LNCaP clone FGC (cell line): ENCODE data around the gene ST6GAL1.

Source experiments
- DNase-seq: peaks from one replicate; pipeline ENCODE4 v3.0.0-alpha.2; 2011; ENCODE audit warnings: low read depth
- H3K4me3 ChIP-seq: 2 replicates; pipeline ENCODE4 v1.5.1; 2011; ENCODE audit warnings: mild to moderate bottlenecking, low read depth, low read length, control low read depth
- CTCF ChIP-seq: IDR thresholded peaks from 2 replicates; pipeline ENCODE4 v1.5.1; 2012; ENCODE audit warnings: mild to moderate bottlenecking; ENCODE audit not compliant: control insufficient read depth, insufficient read depth; ENCODE audit errors: extremely low read depth

The ST6GAL1 gene

DNA sequence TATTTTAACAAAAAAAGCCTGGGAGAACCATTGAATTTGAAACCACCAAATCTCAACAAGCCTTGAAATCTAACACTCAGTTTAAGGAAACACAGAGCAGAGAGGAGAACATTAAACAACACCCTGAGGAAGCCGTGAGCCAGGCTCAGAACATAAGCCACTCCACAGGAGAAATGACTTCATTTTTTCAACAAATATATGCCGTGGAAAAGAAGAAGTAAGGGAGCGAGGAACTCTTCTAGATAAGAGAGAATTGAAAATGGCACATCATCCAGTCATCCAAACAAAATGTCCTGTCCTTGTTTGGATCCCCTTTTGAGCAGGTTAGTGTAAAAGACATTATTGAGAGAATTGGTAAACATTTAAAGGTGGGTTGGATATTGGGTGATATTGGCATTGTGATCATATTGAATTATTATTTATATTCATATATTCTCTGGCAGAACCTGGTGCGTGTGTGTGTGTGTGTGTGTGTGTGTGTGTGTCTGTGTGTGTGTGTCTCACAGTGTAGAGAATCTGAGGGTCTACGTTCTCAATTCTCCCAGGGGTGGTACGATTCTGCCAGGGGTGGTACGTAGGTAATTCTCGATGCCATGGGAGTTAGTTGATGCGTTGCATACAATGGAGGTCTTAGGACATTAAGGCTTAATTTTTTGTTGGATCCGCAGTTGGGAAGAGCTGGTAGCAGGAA lies 94.4 kb downstream of the ST6GAL1 start:
- no peak for DNase-seq
- no peak overlapping the region for H3K4me3 ChIP-seq
- no peak for TF ChIP-seq CTCF

GRCh38 chr3:187025254-187025655 lies 94.9 kb downstream of the ST6GAL1 start:
- TF ChIP-seq CTCF: no peak
- H3K4me3 ChIP-seq: no peak overlapping the region
- DNase-seq: no peak

- TF ChIP-seq CTCF: no peak
- DNase-seq: no peak
- H3K4me3 ChIP-seq: no peak overlapping the region
Observed at GRCh38 chr3:187025656-187026316, 95.5 kb downstream of the ST6GAL1 start.

DNA sequence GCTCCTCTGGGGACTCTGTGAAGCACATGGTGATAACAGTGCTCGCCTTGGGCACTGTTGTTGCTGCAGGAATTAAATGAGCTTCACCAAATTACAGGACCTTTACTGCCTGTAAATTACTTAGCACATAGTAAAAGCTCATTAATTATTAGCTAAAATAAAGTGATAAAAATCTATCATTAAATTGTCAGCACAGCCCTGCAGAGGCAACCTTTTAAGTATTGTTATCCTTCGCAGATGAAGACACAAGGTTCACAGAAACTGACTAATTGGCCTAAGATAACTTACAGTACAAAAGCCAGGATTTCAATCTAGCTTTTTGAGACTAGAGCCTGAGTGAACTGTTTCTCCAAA lies 96.0 kb downstream of the ST6GAL1 start:
- TF ChIP-seq CTCF: no peak
- DNase-seq: no peak
- H3K4me3 ChIP-seq: no peak overlapping the region

- no peak for TF ChIP-seq CTCF
- H3K4me3 ChIP-seq: no peak overlapping the region
Observed at GRCh38 chr3:187027531-187028278, 97.4 kb downstream of the ST6GAL1 start.

DNA sequence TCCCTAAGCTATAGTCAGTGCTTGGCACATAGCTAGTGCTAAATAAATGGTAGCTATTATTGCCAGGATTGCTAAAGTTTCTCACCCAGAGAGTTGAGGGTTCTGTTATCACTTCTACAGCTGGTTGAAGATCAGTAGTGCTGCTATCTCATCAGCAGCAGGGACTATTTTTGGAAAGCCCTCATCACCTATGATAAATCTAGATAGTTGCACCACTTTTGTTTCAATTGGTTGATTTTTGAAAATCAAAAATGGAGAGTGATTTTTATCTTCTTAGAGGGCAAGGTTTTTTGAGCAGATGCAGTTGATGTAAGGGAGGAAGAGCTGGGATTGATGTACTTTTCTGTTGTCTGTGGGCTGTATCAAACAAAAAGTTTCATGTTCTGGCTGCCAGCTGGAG lies 101.6 kb downstream of the ST6GAL1 start:
- no peak for DNase-seq
- no peak overlapping the region for H3K4me3 ChIP-seq
- no peak for TF ChIP-seq CTCF

More at GRCh38 chr3:187027531-187028278, 97.4 kb downstream of the ST6GAL1 start:
- DNase-seq: no peak

DNA sequence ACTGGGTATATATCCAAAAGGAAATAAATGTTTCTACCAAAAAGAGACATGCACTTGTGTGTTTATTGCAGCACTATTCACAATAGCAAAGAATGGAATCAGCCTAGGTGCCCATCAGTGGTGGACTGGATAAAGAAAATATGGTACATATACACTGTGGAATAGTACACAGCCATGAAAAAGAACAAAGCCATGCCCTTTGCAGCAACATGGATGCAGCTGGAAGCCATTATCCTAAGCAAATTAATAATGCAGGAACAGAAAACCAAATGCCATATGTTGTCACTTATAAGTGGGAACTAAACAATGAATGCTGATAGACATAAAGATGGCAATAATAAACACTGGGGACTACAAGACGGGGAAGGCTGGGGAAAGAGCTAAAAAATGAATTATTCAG lies 106.1 kb downstream of the ST6GAL1 start:
- no peak for TF ChIP-seq CTCF
- DNase-seq: no peak
- no peak overlapping the region for H3K4me3 ChIP-seq
